HG02678 (cell line): Measurements from ENCODE around the gene CDH23.
A peak's percentile ranks its signal among the peaks of the same experiment; 100 is the strongest.

Experiments used
- ATAC-seq: cut with Tn5 transposase; IDR thresholded peaks from one replicate; pipeline ENCODE4 v1.9.1; 2021; ENCODE audit warnings: mild to moderate bottlenecking, moderate library complexity; ENCODE audit not compliant: unreplicated experiment

CDH23 gene

GRCh38 chr10:71648254-71648932, 251.7 kb downstream of the CDH23 start:
- no peak for ATAC-seq

- ATAC-seq: no peak
Measured at GRCh38 chr10:71648933-71649320, 252.2 kb downstream of the CDH23 start.

GRCh38 chr10:71649631-71650030, 252.9 kb downstream of the CDH23 start:
- peak; percentile 56 for ATAC-seq

GRCh38 chr10:71650397-71650796, 253.7 kb downstream of the CDH23 start:
- ATAC-seq: no peak

GRCh38 chr10:71651428-71651827, 254.7 kb downstream of the CDH23 start:
- no peak for ATAC-seq

- no peak for ATAC-seq
Measured at GRCh38 chr10:71651928-71652327, 255.2 kb downstream of the CDH23 start.

- no peak for ATAC-seq
Measured at GRCh38 chr10:71653044-71653443, 256.3 kb downstream of the CDH23 start.

- no peak for ATAC-seq
Measured at GRCh38 chr10:71656220-71656619, 259.5 kb downstream of the CDH23 start.

GRCh38 chr10:71657604-71658466, 261.1 kb downstream of the CDH23 start:
- no peak for ATAC-seq

- ATAC-seq: no peak
Measured at GRCh38 chr10:71658467-71658745, 261.7 kb downstream of the CDH23 start.

GRCh38 chr10:71659111-71659634, 262.5 kb downstream of the CDH23 start:
- no peak for ATAC-seq

- no peak for ATAC-seq
Measured at GRCh38 chr10:71659737-71660136, 263.0 kb downstream of the CDH23 start.

GRCh38 chr10:71660313-71660712, 263.6 kb downstream of the CDH23 start:
- no peak for ATAC-seq

GRCh38 chr10:71661060-71661622, 264.4 kb downstream of the CDH23 start:
- no peak for ATAC-seq

GRCh38 chr10:71661779-71662336, 265.1 kb downstream of the CDH23 start:
- ATAC-seq: no peak

- ATAC-seq: no peak
Measured at GRCh38 chr10:71663311-71663710, 266.6 kb downstream of the CDH23 start.

GRCh38 chr10:71664585-71664984, 267.9 kb downstream of the CDH23 start:
- ATAC-seq: no peak

GRCh38 chr10:71665456-71665855, 268.7 kb downstream of the CDH23 start:
- ATAC-seq: no peak

- ATAC-seq: no peak
Measured at GRCh38 chr10:71666639-71667386, 270.1 kb downstream of the CDH23 start.

- ATAC-seq: no peak
Measured at GRCh38 chr10:71667387-71667752, 270.6 kb downstream of the CDH23 start.
